Activated naive CD4-positive, alpha-beta T cell treated with anti-CD3 and anti-CD28 coated beads, Interleukin-2, amount 50 U/mL, for 24 hours (primary cell): ENCODE data around the gene VAMP5.
A peak's percentile ranks its signal among the peaks of the same experiment; 100 is the strongest.

ENCODE experiments used
- H3K27ac Mint-ChIP-seq: one replicate; pipeline ENCODE4 v1.8.0; 2021; ENCODE audit warnings: mild to moderate bottlenecking, mixed read lengths
- H3K27me3 Mint-ChIP-seq: one replicate; pipeline ENCODE4 v1.8.0; 2021; ENCODE audit warnings: mixed read lengths
- H3K36me3 Mint-ChIP-seq: one replicate; pipeline ENCODE4 v1.8.0; 2021; ENCODE audit warnings: mixed read lengths
- H3K4me1 Mint-ChIP-seq: one replicate; pipeline ENCODE4 v1.8.0; 2021; ENCODE audit warnings: mixed read lengths
- H3K4me3 Mint-ChIP-seq: one replicate; pipeline ENCODE4 v1.8.0; 2021; ENCODE audit warnings: mild to moderate bottlenecking, mixed read lengths
- H3K9me3 Mint-ChIP-seq: one replicate; pipeline ENCODE4 v1.8.0; 2021; ENCODE audit warnings: mixed read lengths

Gene VAMP5

DNA sequence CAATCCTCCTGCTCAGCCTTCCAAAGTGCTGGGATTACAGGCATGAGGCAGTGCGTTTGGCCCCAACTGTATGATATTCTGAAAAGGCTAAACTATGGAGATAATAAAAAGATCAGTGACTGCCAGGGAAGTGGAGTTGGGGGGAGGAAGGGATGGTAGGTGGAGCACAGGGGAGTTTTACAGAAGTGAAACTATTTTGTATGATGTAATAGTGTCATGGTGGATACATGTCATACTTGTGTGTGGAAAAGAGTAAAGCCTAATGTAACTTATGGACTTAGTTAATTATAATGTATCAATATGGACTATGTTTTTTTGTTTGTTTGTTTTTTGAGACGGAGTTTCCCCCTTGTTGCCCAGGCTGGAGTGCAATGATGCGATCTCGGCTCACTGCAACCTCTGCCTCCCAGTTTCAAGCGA is 20.1 kb upstream of the VAMP5 start:
- no peaks in the 10 kb centered on the region for H3K9me3 Mint-ChIP-seq
- peaks cover 32% of the 10 kb centered on the region for H3K4me1 Mint-ChIP-seq
- H3K27me3 Mint-ChIP-seq: no peaks in the 10 kb centered on the region
- H3K27ac Mint-ChIP-seq: peak overlapping the region; percentile 71
- no peak overlapping the region for H3K4me3 Mint-ChIP-seq
- H3K36me3 Mint-ChIP-seq: no peaks in the 10 kb centered on the region

DNA sequence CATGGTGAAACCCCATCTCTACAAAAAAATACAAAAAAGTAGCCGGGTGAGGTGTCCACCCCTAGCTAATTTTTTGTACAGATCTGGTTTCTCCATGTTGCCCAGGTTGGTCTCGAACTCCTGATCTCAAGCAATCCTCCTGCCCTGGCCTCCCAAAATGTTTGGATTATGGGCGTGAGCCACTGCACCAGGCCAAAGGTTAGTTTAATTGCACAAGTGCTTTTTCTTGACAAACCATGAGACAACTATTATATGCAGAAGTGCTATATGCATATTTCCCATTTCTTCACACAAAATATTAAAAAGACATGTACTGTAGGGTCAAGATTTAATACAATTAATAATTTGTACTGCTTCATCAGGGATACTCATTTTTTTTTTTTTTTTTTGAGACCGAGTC is 18.0 kb upstream of the VAMP5 start:
- Mint-ChIP-seq H3K36me3 (no peaks in the 10 kb centered on the region), H3K27ac (no peak overlapping the region), H3K4me1 (peaks cover 13% of the 10 kb centered on the region), H3K9me3 (no peaks in the 10 kb centered on the region), H3K4me3 (no peak overlapping the region), H3K27me3 (no peaks in the 10 kb centered on the region)

DNA sequence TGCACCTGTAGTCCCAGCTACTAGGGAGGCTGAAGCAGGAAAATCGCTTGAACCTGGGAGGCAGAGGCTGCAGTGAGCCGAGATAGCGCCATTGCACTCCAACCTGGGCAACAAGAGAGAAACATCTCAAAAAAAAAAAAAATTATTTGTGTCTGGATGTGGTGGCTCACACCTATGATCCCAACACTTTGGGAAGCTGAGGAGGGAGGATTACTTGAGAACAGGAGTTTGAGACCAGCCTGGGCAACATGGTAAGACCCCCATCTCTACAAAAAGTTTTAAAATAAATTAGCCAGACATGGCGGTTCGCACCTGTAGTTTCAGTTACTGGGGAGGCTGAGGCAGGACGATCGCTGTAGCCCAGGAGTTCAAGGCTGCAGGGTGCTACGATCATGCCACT is 8.5 kb upstream of the VAMP5 start:
- Mint-ChIP-seq H3K9me3 (no peaks in the 10 kb centered on the region), H3K4me1 (peaks cover 33% of the 10 kb centered on the region), H3K27me3 (no peaks in the 10 kb centered on the region), H3K36me3 (no peaks in the 10 kb centered on the region), H3K4me3 (no peak overlapping the region), H3K27ac (no peak overlapping the region)

DNA sequence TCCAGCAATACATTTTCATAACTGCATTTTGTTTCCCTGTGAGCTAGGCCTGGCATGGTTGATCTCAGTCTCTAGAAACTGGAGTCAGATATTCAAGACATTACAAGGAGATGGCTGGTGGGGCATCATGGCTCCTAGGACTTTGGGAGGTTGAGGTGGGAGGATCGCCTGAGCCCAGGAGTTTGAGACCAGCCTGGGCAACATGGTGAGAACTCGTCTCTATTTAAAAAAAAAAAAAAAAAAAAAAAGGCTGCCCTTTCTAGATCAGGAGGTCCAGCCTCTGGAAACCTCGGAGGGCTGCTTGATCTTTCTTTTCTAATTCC is 7.2 kb upstream of the VAMP5 start:
- peak overlapping the region; percentile 83 for H3K27ac Mint-ChIP-seq

DNA sequence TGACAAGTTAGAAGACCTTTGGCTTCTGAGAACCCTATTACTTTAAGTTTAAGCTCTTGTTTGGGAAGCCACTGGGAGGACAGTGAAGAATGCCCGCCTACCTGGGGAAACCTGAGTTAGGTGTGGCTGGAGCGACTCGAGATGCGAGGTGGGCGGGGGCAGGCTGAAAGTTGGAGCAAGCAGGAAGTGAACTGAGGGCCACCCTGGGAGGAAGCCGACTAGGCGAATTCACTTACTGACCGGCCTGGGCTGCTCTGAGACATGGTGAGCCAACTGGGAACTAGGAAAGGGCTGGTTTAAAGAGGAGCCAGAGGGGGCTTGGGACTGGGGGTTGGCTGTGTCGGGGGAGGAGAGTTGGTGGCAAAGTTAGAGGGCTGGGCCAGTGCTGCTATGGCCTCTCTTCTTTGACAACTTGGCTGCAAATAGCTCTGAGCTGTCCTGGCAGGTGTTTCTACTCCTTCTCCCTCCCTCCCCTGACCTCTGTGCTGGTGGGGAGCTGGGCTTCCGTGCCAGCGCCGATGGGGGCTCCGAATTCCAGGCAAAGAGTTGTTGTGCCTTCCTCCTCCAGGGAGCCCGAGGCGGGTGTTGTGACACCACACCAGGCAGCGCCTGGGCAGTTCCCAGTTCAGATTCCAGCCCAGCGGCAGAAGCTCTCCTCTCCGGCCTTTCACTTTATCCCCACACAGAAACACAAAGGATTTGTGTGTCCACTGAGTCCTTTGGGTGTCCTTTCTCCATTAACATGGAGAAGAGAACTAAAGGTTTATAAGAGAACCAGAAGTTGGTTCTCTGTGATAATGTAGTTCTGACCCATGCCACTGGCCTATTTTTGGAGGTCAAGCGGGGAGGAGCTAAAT is 6.6 kb upstream of the VAMP5 start, which contains the start of gene VAMP8:
VAMP8 (plus strand) TSS at position 201 of the 857 bp plus-strand sequence; CDS start at position 262, 61 bp downstream.
- peak within 1 kb of the TSS; percentile 91 for H3K4me3 Mint-ChIP-seq
- peaks cover 44% of the 10 kb centered on the region for H3K4me1 Mint-ChIP-seq
- no peaks in the 10 kb centered on the region for H3K27me3 Mint-ChIP-seq
- H3K36me3 Mint-ChIP-seq: no peaks in the 10 kb centered on the region
- no peaks in the 10 kb centered on the region for H3K9me3 Mint-ChIP-seq
- H3K27ac Mint-ChIP-seq: peak within 1 kb of the TSS; percentile 83

More for the DNA sequence above, 7.2 kb upstream of the VAMP5 start:
- Mint-ChIP-seq H3K27me3 (no peaks in the 10 kb centered on the region), H3K4me1 (peaks cover 40% of the 10 kb centered on the region), H3K36me3 (no peaks in the 10 kb centered on the region), H3K4me3 (peak overlapping the region; percentile 91), H3K9me3 (no peaks in the 10 kb centered on the region)

DNA sequence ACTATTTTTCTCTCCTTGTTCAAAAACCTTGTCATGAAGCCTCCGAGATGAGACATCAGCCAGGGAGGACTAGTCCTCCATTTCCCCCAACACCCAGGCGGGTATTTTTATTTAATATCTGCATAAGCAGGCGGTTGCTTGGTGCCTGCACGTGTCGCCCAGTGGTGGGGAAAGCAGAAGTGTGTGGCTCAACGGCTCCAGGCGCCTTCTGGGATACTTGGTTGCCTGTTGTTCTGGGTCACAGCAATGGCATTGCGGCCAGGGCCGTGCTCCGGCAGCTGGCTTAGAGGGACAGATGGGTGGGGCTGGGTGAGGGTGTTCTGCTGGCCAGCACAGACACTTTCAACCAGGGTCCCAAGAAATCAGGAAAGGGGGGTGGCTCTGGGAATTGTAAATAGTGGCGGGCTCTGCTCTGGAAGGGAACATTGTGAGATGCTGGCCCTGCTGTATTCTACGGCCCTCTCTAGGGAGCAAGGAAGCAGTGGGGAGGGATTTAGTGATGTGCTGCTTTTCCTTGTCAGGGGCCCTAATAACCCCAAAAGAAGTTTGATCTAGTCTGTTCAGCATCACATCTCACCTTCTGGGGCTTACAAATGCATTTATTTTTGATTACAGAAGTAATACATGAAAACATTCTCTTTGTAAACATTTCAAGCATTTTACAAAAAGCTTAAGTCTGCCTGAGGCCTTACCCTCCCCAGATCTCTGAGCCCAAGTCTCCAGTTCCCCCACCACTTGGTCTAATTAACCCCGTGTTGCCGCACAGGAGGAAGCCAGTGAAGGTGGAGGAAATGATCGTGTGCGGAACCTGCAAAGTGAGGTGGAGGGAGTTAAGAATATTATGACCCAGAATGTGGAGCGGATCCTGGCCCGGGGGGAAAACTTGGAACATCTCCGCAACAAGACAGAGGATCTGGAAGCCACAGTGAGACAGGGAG is 5.7 kb upstream of the VAMP5 start:
- H3K36me3 Mint-ChIP-seq: no peaks in the 10 kb centered on the region
- peaks cover 52% of the 10 kb centered on the region for H3K4me1 Mint-ChIP-seq
- peak overlapping the region; percentile 83 for H3K27ac Mint-ChIP-seq
- peak overlapping the region; percentile 91 for H3K4me3 Mint-ChIP-seq
- H3K27me3 Mint-ChIP-seq: no peaks in the 10 kb centered on the region
- H3K9me3 Mint-ChIP-seq: no peaks in the 10 kb centered on the region

DNA sequence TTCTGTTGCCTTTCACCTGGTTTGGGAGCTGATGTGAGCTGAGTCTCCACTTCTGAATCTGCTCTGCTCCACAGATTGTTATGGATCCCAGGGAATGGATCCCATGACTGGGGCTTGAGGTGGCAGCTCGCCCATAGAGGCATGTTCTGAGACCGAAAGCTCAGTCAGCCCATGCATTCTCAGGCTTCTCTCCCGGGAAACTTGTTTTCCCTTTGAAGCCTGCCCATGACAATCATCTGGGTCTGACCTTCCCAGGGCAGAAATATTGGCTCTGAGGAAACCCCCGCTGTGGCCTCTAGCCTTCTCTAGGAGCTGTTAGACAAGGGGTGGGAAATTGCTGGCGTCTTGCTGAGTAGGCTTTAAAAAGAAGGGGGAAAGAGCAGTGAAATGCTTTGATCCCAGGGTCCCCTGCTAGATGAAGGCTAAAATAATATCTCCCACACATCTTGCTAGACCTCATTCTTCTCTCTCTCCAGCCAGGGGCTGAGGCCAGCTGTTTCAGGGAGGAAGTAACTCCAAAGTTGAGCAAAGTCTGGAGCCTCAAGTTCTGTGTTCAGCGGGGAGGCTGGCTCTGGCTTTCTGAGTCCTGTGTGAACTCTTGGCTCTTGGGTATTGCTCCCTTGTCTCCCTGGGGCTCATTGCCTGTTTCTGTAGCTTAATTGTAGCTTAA is 4.8 kb upstream of the VAMP5 start:
- Mint-ChIP-seq H3K36me3 (no peaks in the 10 kb centered on the region), H3K9me3 (no peaks in the 10 kb centered on the region), H3K4me1 (peaks cover 57% of the 10 kb centered on the region), H3K27ac (peak overlapping the region; percentile 83), H3K4me3 (peak overlapping the region; percentile 91), H3K27me3 (no peaks in the 10 kb centered on the region)

DNA sequence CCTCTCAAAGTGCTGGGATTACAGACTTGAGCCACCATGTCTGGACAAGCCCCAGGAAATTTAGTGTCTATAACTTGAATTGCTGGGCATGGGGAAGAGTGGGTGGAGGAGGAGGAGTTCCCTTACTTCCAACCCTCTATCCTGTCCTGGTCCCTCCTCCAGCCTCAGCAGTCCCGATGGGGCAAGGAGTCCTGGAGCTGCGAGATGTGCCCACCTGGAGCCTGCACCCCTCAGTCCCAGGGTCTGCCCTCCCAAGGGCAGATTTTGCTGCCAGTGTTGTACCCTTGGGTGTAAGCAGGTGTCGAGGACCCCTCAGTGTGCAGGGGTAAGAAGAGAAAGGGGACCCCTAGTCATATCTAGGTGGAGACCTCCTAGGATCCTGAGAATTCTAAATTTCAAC is 4.0 kb upstream of the VAMP5 start:
- Mint-ChIP-seq H3K4me3 (peak overlapping the region; percentile 39), H3K36me3 (no peaks in the 10 kb centered on the region), H3K27me3 (no peaks in the 10 kb centered on the region), H3K4me1 (peaks cover 62% of the 10 kb centered on the region), H3K27ac (peak overlapping the region; percentile 62), H3K9me3 (no peaks in the 10 kb centered on the region)

DNA sequence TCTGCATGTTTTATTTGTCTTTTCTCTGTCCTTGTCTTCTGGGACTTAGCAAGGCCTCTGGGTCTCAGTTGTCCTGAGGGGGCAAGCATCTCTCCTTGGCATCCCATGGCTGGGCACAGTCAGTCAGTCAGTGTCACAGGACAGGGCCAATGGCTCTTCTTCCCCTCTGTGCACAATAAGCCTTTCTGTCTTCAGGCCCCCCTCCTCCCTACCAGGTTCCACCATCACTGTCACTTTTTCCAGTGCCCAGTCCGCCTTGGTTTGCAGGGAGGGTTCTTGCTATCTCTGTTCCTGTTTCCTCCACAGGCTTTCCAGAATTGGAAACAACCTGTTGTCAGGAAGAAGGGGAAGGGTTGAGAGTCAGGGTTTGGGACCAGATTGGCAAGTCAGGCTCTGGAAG is 1.7 kb upstream of the VAMP5 start:
- Mint-ChIP-seq H3K27ac (peak overlapping the region; percentile 39), H3K27me3 (no peaks in the 10 kb centered on the region), H3K4me1 (peaks cover 70% of the 10 kb centered on the region), H3K9me3 (no peaks in the 10 kb centered on the region), H3K4me3 (no peak overlapping the region), H3K36me3 (no peaks in the 10 kb centered on the region)

DNA sequence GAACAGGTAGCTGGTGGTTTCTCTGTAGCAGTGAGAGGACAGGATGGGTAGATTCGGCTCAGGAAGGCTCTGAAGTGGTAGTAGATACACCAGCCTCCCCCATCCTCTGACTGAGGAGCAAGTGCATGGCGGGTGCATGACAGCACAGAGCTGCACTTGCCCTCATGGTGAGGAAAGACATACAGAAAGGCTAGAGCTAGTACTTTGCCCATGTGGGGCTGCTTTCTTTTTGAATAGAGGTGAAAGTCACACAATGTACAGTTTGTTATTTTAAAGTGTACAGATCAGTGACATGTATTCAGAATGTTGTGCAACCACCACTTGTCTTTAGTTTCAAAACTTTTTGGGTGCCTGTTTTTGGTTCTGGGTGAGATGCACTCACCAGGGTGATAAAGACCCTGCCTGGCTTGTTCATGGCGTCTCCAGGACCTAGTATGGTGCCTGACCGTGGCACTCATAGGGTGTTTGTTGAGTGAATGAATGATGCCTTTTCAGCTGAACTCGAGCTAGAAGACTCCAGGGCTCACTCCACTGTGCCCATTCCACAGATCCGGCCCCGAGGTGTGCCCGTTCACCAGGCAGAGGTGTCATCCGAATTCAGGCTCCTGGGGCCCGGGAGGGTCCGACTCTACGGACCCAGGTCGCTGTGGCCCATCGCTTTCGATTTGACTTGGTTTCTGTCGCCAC is 421 bp upstream of the VAMP5 start:
- H3K4me1 Mint-ChIP-seq: peaks cover 68% of the 10 kb centered on the region
- H3K4me3 Mint-ChIP-seq: peak overlapping the region; percentile 87
- H3K27me3 Mint-ChIP-seq: no peaks in the 10 kb centered on the region
- H3K9me3 Mint-ChIP-seq: no peaks in the 10 kb centered on the region
- H3K36me3 Mint-ChIP-seq: no peaks in the 10 kb centered on the region
- H3K27ac Mint-ChIP-seq: peak overlapping the region; percentile 92

DNA sequence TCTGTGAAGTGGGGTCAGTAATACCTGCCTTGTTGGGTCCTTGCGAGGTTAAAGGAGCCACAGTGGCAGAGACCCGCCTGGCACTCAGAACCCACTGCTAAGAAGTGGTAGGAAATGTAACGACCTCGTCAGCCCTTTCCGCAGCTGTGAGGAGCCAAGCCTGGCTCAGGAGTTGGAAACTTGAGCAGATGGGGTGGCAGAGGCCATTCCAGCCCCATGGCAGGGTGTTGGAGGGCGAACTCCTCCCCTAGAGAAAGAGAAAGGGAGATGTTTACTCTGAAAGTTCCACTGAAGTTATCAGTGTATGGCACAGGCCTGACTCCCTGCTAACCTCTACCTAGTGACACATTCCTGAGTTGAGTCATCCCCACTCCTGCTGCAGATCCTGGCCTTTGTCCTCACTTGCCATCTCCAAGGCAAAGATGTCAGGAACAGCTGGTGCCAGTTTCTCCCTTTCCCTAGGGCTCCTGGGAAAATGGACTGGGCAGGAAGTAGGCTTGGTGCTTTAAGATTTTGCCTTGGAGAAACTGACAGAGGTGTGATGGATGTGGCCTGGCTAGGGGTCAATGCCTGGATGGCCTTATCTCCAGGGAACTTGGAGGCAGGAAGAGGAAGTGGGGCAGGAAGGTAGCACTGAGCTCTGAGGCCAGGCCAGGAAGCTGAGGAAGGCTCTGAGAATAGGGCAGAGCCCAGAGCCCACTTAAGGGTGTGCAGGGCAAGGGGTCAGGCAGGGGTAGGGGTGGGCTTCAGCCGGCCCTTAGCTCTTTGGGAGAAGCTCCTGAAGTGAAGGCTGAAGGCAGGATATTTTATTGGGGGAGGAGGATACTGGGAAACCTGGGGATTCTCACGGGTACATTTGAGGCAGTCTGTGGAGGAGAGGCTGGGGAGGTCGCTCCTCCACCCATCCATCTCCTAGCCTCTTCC is 888 bp downstream of the VAMP5 start:
- peak overlapping the region; percentile 94 for H3K27ac Mint-ChIP-seq
- H3K27me3 Mint-ChIP-seq: no peaks in the 10 kb centered on the region
- H3K4me3 Mint-ChIP-seq: peak overlapping the region; percentile 84
- peaks cover 61% of the 10 kb centered on the region for H3K4me1 Mint-ChIP-seq
- H3K36me3 Mint-ChIP-seq: no peaks in the 10 kb centered on the region
- no peaks in the 10 kb centered on the region for H3K9me3 Mint-ChIP-seq

DNA sequence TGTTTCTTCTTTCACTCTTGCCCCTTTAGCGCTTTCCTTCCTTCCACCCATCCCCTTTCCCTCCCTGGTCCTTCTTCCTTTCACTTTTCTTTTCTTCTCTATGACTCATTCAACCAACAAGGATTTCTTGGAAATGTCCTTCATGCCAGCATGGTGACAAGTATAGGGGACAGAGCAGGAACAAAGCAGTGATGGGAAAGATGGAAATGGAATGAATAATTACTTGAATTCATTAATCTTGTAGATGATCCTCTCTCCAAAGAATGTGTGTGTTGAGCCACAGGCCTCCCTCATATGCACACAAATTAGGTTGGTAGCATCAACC is 1.5 kb downstream of the VAMP5 start:
- peaks cover 61% of the 10 kb centered on the region for H3K4me1 Mint-ChIP-seq
- peak overlapping the region; percentile 57 for H3K4me3 Mint-ChIP-seq
- no peaks in the 10 kb centered on the region for H3K36me3 Mint-ChIP-seq
- peak overlapping the region; percentile 94 for H3K27ac Mint-ChIP-seq
- H3K27me3 Mint-ChIP-seq: no peaks in the 10 kb centered on the region
- no peaks in the 10 kb centered on the region for H3K9me3 Mint-ChIP-seq

DNA sequence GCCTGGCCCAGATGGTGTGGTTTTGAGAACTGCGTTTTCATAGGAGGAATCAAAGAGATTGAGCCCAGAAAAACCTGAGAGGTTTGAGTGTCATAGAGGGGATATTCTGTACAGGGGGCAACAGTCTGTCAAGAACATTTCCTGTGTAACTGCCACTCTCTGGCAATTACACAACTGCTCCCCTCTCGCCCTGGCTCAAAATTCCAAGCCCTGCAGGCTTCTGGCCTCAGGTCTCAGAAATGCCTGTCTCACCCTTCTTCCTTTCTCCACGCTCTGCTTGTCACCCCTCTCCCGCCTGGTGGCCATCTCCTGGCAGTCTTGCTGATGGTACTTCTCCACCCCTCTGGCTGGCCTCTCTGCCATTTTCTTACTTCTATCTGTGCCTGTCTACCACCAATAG is 4.0 kb downstream of the VAMP5 start:
- Mint-ChIP-seq H3K4me1 (peaks cover 48% of the 10 kb centered on the region), H3K4me3 (no peak overlapping the region), H3K27me3 (no peaks in the 10 kb centered on the region), H3K27ac (peak overlapping the region; percentile 53), H3K36me3 (no peaks in the 10 kb centered on the region), H3K9me3 (no peaks in the 10 kb centered on the region)

DNA sequence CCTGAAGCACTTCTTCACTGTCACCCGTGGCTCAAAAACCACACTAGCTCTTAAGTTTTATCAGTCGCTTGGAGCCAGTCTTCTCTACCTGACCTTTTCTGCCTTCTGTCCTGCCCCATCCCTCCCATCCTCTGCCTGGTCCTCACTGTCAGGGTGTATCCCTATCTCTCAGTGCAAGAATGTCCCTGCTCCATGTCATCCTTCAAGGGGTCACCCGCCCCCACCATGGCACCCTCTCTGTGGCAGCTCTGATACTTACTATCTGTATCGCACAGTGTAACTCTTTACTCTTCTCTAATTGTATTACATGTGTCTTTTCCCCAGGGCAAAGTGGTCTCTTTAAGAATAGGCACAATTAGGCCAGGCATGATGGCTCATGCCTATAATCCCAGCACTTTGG is 4.4 kb downstream of the VAMP5 start:
- no peak overlapping the region for H3K4me3 Mint-ChIP-seq
- peaks cover 44% of the 10 kb centered on the region for H3K4me1 Mint-ChIP-seq
- peak overlapping the region; percentile 53 for H3K27ac Mint-ChIP-seq
- no peaks in the 10 kb centered on the region for H3K36me3 Mint-ChIP-seq
- no peaks in the 10 kb centered on the region for H3K27me3 Mint-ChIP-seq
- H3K9me3 Mint-ChIP-seq: no peaks in the 10 kb centered on the region
